HepG2 (cell line): Measurements from ENCODE around the gene PFN2. TPM values are rescaled to one million over a fixed set of nuclear protein-coding genes. Genes with fewer than 3 reads are reported as not detected.

ENCODE experiments used
- AGO2 ChIP-seq: fragments of 200-400 bp; formaldehyde crosslinking; optimal IDR thresholded peaks from 2 replicates; pipeline ENCODE3; 2017; ENCODE audit warnings: mild to moderate bottlenecking, low read depth, low read length, moderate library complexity
- BHLHE40 ChIP-seq: IDR thresholded peaks from 2 replicates; pipeline ENCODE4 v1.6.1; 2011; ENCODE audit warnings: low read length, improper control_type of control experiment
- BORCS8-MEF2B ChIP-seq: sonication (generic); formaldehyde crosslinking; IDR thresholded peaks from 2 replicates; pipeline ENCODE4 v1.8.0; 2022; ENCODE audit warnings: mild to moderate bottlenecking, missing genetic modification reagents
- GRHL1 ChIP-seq: sonication (generic); formaldehyde crosslinking; conservative IDR thresholded peaks from 2 replicates; pipeline ENCODE4 v1.8.0; 2022; ENCODE audit warnings: missing genetic modification reagents
- HNRNPLL ChIP-seq: fragments of 200-400 bp; formaldehyde crosslinking; IDR thresholded peaks from 2 replicates; pipeline ENCODE4 v1.6.1; 2017; ENCODE audit warnings: mild to moderate bottlenecking, low read depth, low read length; ENCODE audit not compliant: poor library complexity, severe bottlenecking
- HOXA5 ChIP-seq: sonication (generic); formaldehyde crosslinking; IDR thresholded peaks from 2 replicates; pipeline ENCODE4 v1.4.0; 2020; ENCODE audit warnings: missing genetic modification reagents
- MXI1 ChIP-seq: IDR thresholded peaks from 3 replicates; pipeline ENCODE4 v1.6.1; 2012; ENCODE audit warnings: low read depth, low read length, inconsistent platforms, borderline replicate concordance
- NR2F2 ChIP-seq: IDR thresholded peaks from 2 replicates; pipeline ENCODE4 v1.6.1; 2012; ENCODE audit warnings: low read depth, inconsistent platforms, borderline replicate concordance
- RXRB ChIP-seq: IDR thresholded peaks from 2 replicates; pipeline ENCODE4 v1.6.1; 2016; ENCODE audit warnings: borderline replicate concordance, missing genetic modification reagents, missing compliant biosample characterization
- SAP130 ChIP-seq: IDR thresholded peaks from 2 replicates; pipeline ENCODE4 v1.6.1; 2016; ENCODE audit warnings: low read depth
- SSRP1 ChIP-seq: IDR thresholded peaks from 2 replicates; pipeline ENCODE4 v1.6.1; 2016; ENCODE audit warnings: control low read depth
- STAT6 ChIP-seq: sonication (generic); formaldehyde crosslinking; IDR thresholded peaks from 2 replicates; pipeline ENCODE4 v1.4.0; 2020; ENCODE audit warnings: missing genetic modification reagents, mild to moderate bottlenecking, borderline replicate concordance
- ZNF18 ChIP-seq: sonication (generic); formaldehyde crosslinking; IDR thresholded peaks from 2 replicates; pipeline ENCODE4 v1.8.0; 2022; ENCODE audit warnings: mild to moderate bottlenecking, missing genetic modification reagents; ENCODE audit not compliant: insufficient replicate concordance
- ZNF180 ChIP-seq: sonication (generic); formaldehyde crosslinking; IDR thresholded peaks from 2 replicates; pipeline ENCODE4 v1.4.0; 2020; ENCODE audit warnings: low read depth, missing genetic modification reagents, borderline replicate concordance
- ZNF280D ChIP-seq: sonication (generic); formaldehyde crosslinking; IDR thresholded peaks from 2 replicates; pipeline ENCODE4 v1.5.1; 2020; ENCODE audit warnings: mild to moderate bottlenecking, missing genetic modification reagents
- ZNF558 ChIP-seq: sonication (generic); formaldehyde crosslinking; IDR thresholded peaks from 2 replicates; pipeline ENCODE4 v1.9.0; 2022; ENCODE audit warnings: mild to moderate bottlenecking, missing genetic modification reagents, borderline replicate concordance
- ZNF580 ChIP-seq: IDR thresholded peaks from 2 replicates; pipeline ENCODE4 v1.6.1; 2016; ENCODE audit warnings: low read depth, borderline replicate concordance
- ZSCAN12 ChIP-seq: sonication (generic); formaldehyde crosslinking; IDR thresholded peaks from 2 replicates; pipeline ENCODE4 v1.9.0; 2021; ENCODE audit warnings: mild to moderate bottlenecking, missing genetic modification reagents
- polyA plus RNA-seq, 8 experiments: library from polyadenylated mRNA; depleted of rRNA in 3 of 8; stranded (reverse) in 7 of 8; unstranded in 1 of 8; fragments of >200 nt; fragmentation: Illumina TruSeq in 4 of 8; extraction: Trizol in 4 of 8; gene quantifications; 2 replicates each; pipeline versions ENCODE4 v1.2.1 to v1.2.3, GENCODE V29; 2011 to 2016; ENCODE audit warnings: low read depth in 4 of 8, missing spikeins in 1 of 8, mixed read lengths in 1 of 8; ENCODE audit not compliant: insufficient read depth in 1 of 8
- total RNA-seq, 5 experiments: library from RNA; depleted of rRNA; stranded (reverse); fragments of >200 nt; fragmentation: Illumina TruSeq; extraction: Trizol; gene quantifications; 2 replicates each; pipeline ENCODE4 v1.2.3, GENCODE V29; 2016; ENCODE audit warnings: low read depth in 1 of 5

PFN2 gene
- total and polyA plus RNA-seq, 2 of the 13 experiments (the other 11 are each of a cell fraction or from before 2014, with no cell fraction given) = 57.3 to 150 TPM

GRCh38 chr3:149970716-149971402 lies at the start of gene PFN2 (continued):
- TF ChIP-seq GRHL1 (CRISPR knock-in tag) = no peak
- TF ChIP-seq AGO2 = peak; percentile 23
- no peak for TF ChIP-seq ZNF280D
- TF ChIP-seq ZNF180 (CRISPR knock-in tag) = no peak
- TF ChIP-seq HNRNPLL = peak; percentile 97
- no peak for TF ChIP-seq NR2F2
- no peak for TF ChIP-seq ZNF18 (CRISPR knock-in tag)
- peak; percentile 77 for TF ChIP-seq SAP130
- no peak; the same call in 1 of the 2 replicates for TF ChIP-seq ZNF558 (CRISPR knock-in tag)
- TF ChIP-seq BHLHE40 = peak; percentile 89
- 0 out of 2 replicates have a peak, but pooled peaks have one; percentile 18 for TF ChIP-seq HOXA5 (CRISPR knock-in tag)
- no peak for TF ChIP-seq SSRP1 (CRISPR knock-in tag)
- TF ChIP-seq STAT6 (CRISPR knock-in tag) = no peak; the same call in 1 of the 2 replicates
- TF ChIP-seq ZSCAN12 (CRISPR knock-in tag) = no peak; the same call in 1 of the 2 replicates
- TF ChIP-seq MXI1 = peak; percentile 59; the same call in 2 of the 3 replicates
- no peak for TF ChIP-seq ZNF580 (CRISPR knock-in tag)
- peak; percentile 10; the same call in 1 of the 2 replicates for TF ChIP-seq RXRB (CRISPR knock-in tag)
- peak; percentile 94 for TF ChIP-seq BORCS8-MEF2B (CRISPR knock-in tag)
